Gastroesophageal sphincter (tissue), 3 donors: ENCODE results near the gene BTK.

Experiments used
- EP300 ChIP-seq: sonication (generic); formaldehyde crosslinking; IDR thresholded peaks from one replicate; pipeline ENCODE4 v1.6.1; 2017; ENCODE audit warnings: antibody characterized with exemption, mild to moderate bottlenecking
- POLR2A ChIP-seq, 2 donors: fragments of 450-650 bp; IDR thresholded peaks; one replicate each; pipeline ENCODE4 v1.6.1; 2017; ENCODE audit warnings: antibody characterized with exemption in 2 of 2, mild to moderate bottlenecking in 2 of 2, moderate library complexity in 1 of 2
- TF ChIP-seq, protein P1 (sequence below), 4 experiments: fragments of 200-600 bp in 2 of 4; fragments of 450-650 bp in 2 of 4; sonication (generic) in 1 of 4; IDR thresholded peaks; one replicate each; pipeline ENCODE4 v1.5.1; 2017 to 2019; ENCODE audit warnings: antibody characterized with exemption in 4 of 4, mild to moderate bottlenecking in 2 of 4, moderate library complexity in 2 of 4

DNA sequence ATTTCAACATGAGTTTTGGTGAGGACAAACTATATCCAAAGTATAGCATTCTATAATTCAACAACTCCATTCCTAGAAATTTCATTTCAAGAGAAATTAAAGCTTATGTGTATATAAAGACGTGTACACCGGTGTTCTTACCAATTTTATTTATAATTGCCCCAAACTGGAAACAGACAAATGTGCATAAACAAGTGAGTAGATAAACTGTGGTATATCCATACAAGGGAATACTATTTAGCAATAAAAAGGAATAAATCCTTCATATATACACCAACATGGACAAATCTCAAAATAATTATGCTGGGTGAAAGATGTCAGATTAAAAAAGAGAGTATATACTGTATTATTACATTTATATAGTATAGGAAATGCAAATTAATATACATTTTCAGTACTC is 42.0 kb upstream of the BTK start:
- TF ChIP-seq, protein P1, sequence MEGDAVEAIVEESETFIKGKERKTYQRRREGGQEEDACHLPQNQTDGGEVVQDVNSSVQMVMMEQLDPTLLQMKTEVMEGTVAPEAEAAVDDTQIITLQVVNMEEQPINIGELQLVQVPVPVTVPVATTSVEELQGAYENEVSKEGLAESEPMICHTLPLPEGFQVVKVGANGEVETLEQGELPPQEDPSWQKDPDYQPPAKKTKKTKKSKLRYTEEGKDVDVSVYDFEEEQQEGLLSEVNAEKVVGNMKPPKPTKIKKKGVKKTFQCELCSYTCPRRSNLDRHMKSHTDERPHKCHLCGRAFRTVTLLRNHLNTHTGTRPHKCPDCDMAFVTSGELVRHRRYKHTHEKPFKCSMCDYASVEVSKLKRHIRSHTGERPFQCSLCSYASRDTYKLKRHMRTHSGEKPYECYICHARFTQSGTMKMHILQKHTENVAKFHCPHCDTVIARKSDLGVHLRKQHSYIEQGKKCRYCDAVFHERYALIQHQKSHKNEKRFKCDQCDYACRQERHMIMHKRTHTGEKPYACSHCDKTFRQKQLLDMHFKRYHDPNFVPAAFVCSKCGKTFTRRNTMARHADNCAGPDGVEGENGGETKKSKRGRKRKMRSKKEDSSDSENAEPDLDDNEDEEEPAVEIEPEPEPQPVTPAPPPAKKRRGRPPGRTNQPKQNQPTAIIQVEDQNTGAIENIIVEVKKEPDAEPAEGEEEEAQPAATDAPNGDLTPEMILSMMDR (IDR thresholded peaks at IDR 0.05): no peak
- TF ChIP-seq EP300 (no peak), POLR2A (IDR thresholded peaks at IDR 0.05) (no peak)
